Osteocyte (in vitro differentiated cells): Measurements from ENCODE around the gene HOXB8. TPM values are rescaled to one million over a fixed set of nuclear protein-coding genes. Genes with fewer than 3 reads are reported as not detected.

Source experiments
- DNase-seq: peaks from one replicate; pipeline ENCODE4 v3.0.0; 2021; ENCODE audit warnings: mixed read lengths; ENCODE audit not compliant: unreplicated experiment; ENCODE audit errors: extremely low spot score
- H3K27ac Mint-ChIP-seq: one replicate; pipeline ENCODE4 v1.8.0; 2021; ENCODE audit warnings: mild to moderate bottlenecking, mixed read lengths; ENCODE audit not compliant: unreplicated experiment
- H3K27me3 Mint-ChIP-seq: one replicate; pipeline ENCODE4 v1.8.0; 2021; ENCODE audit warnings: mixed read lengths; ENCODE audit not compliant: unreplicated experiment
- H3K36me3 Mint-ChIP-seq: one replicate; pipeline ENCODE4 v1.8.0; 2021; ENCODE audit warnings: mixed read lengths; ENCODE audit not compliant: unreplicated experiment
- H3K4me1 Mint-ChIP-seq: one replicate; pipeline ENCODE4 v1.8.0; 2021; ENCODE audit warnings: mixed read lengths; ENCODE audit not compliant: unreplicated experiment
- H3K4me3 Mint-ChIP-seq: one replicate; pipeline ENCODE4 v1.8.0; 2021; ENCODE audit warnings: mild to moderate bottlenecking, moderate library complexity, mixed read lengths; ENCODE audit not compliant: unreplicated experiment
- H3K9me3 Mint-ChIP-seq: one replicate; pipeline ENCODE4 v1.8.0; 2021; ENCODE audit warnings: mixed read lengths; ENCODE audit not compliant: unreplicated experiment
- CTCF ChIP-seq: fragments of 200-600 bp; sonication (generic); IDR thresholded peaks from 2 replicates; pipeline ENCODE4 v1.5.0; 2021; ENCODE audit warnings: antibody characterized with exemption, mild to moderate bottlenecking, moderate library complexity
- total RNA-seq: library from RNA; stranded (reverse); gene quantifications from 2 replicates; pipeline ENCODE4 v1.2.1, GENCODE V29; 2021

HOXB8 gene
- total RNA-seq, 1 donor from 2014 or later, result not detected

GRCh38 chr17:48592577-48592976 lies 22.5 kb downstream of the HOXB8 start:
- peaks cover 10% of the 10 kb centered on the region for H3K4me1 Mint-ChIP-seq
- H3K27ac Mint-ChIP-seq, result no peak overlapping the region

GRCh38 chr17:48592057-48592514 lies 23.0 kb downstream of the HOXB8 start:
- peaks cover 97% of the 10 kb centered on the region for H3K27me3 Mint-ChIP-seq
- no peak overlapping the region for H3K4me3 Mint-ChIP-seq
- no peaks in the 10 kb centered on the region for H3K36me3 Mint-ChIP-seq
- H3K4me1 Mint-ChIP-seq, result peaks cover 10% of the 10 kb centered on the region
- TF ChIP-seq CTCF, result no peak
- no peaks in the 10 kb centered on the region for H3K9me3 Mint-ChIP-seq
- H3K27ac Mint-ChIP-seq, result no peak overlapping the region
- DNase-seq, result no peak

More at GRCh38 chr17:48592577-48592976, 22.5 kb downstream of the HOXB8 start:
- no peak overlapping the region for H3K4me3 Mint-ChIP-seq
- H3K36me3 Mint-ChIP-seq, result no peaks in the 10 kb centered on the region
- TF ChIP-seq CTCF, result no peak
- DNase-seq, result no peak
- peaks cover 97% of the 10 kb centered on the region for H3K27me3 Mint-ChIP-seq
- H3K9me3 Mint-ChIP-seq, result no peaks in the 10 kb centered on the region

- Mint-ChIP-seq H3K27ac (no peak overlapping the region), H3K36me3 (no peaks in the 10 kb centered on the region), H3K27me3 (peaks cover 97% of the 10 kb centered on the region), H3K4me3 (no peak overlapping the region), H3K4me1 (peaks cover 8% of the 10 kb centered on the region), H3K9me3 (no peaks in the 10 kb centered on the region)
- no peak for TF ChIP-seq CTCF
- no peak for DNase-seq
Measured at GRCh38 chr17:48591255-48592056, 23.6 kb downstream of the HOXB8 start.

GRCh38 chr17:48590607-48591161 lies 24.4 kb downstream of the HOXB8 start:
- no peak for DNase-seq
- no peaks in the 10 kb centered on the region for H3K36me3 Mint-ChIP-seq
- H3K4me3 Mint-ChIP-seq, result no peak overlapping the region
- no peak for TF ChIP-seq CTCF
- H3K27ac Mint-ChIP-seq, result no peak overlapping the region
- peaks cover 12% of the 10 kb centered on the region for H3K4me1 Mint-ChIP-seq
- H3K9me3 Mint-ChIP-seq, result no peaks in the 10 kb centered on the region
- peaks cover 98% of the 10 kb centered on the region for H3K27me3 Mint-ChIP-seq

GRCh38 chr17:48589831-48590606 lies 25.1 kb downstream of the HOXB8 start, which contains the start of gene HOXB3:
HOXB3 (minus strand) TSS chr17:48590241; CDS start chr17:48552474, 37,767 bp downstream.
- no peak for DNase-seq
- Mint-ChIP-seq H3K4me1 (peaks cover 18% of the 10 kb centered on the region), H3K36me3 (no peaks in the 10 kb centered on the region), H3K27me3 (peaks cover 98% of the 10 kb centered on the region), H3K9me3 (no peaks in the 10 kb centered on the region), H3K27ac (no peak within 1 kb of the TSS), H3K4me3 (no peak within 1 kb of the TSS)
- no peak for TF ChIP-seq CTCF
